ENCODE data around the gene MGRN1. TPM values are rescaled to one million over a fixed set of nuclear protein-coding genes. Genes with fewer than 3 reads are reported as not detected.

MGRN1 gene
- total and polyA plus RNA-seq, 2 of the 13 experiments (the other 11 are each of a cell fraction or from before 2014, with no cell fraction given), result 11.9 to 12.6 TPM

DNA sequence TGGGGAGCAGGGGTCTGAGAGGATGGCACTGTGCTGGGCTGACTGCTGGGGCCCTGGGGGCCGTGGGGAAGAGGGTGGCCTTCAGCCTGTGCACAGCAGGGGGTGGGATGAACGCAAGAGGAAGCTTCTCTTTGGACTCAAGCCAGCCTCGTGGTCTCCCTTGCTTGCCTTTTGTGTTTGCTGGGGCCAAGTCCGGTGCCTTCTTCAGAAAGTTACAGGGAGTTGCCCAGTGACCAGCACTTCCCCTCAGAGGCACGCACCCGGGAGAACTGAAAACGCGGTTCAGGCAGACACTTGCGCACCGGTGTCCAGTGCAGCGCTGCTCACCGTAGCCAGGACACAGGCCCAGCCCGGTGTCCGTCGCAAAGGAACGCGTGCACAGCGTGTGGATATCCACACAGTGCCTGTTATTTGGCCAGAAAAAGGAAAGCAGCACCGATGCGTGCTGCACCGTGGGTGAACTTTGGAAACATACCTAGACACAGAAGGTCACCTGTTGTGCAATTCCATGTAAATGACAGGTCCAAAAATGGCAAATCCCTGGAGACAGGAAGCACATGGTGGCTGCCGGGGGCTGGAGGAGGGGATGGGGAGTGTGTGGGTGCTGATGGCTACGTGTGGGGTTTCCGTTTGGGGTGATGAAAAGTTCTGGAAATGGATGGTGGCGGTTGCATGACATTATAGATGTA is 39.3 kb downstream of the MGRN1 start (continued):
- peak; percentile 94 for TF ChIP-seq MEIS2 (CRISPR knock-in tag; IDR thresholded peaks at IDR 0.05)
- peak; percentile 95 for TF ChIP-seq PHF21A (CRISPR knock-in tag; IDR thresholded peaks at IDR 0.05)
- TF ChIP-seq SKI (IDR thresholded peaks at IDR 0.05; ENCODE audit: partially characterized antibody), result peak; percentile 85
- TF ChIP-seq ZNF614 (CRISPR knock-in tag; IDR thresholded peaks at IDR 0.05; ENCODE audit: borderline replicate concordance), result peak; percentile 88
- TF ChIP-seq MATR3 (CRISPR knock-in tag; IDR thresholded peaks at IDR 0.05), result no peak
- no peak for TF ChIP-seq ZFP62 (CRISPR knock-in tag; IDR thresholded peaks at IDR 0.05)
- TF ChIP-seq YY1 (IDR thresholded peaks at IDR 0.05; ENCODE audit: insufficient read depth, insufficient replicate concordance, low read depth, low read length), result peak; percentile 36
- peak; percentile 86; the same call in 1 of the 2 replicates for TF ChIP-seq KAT7 (CRISPR knock-in tag; IDR thresholded peaks at IDR 0.05; ENCODE audit: borderline replicate concordance)
- TF ChIP-seq, protein P1, sequence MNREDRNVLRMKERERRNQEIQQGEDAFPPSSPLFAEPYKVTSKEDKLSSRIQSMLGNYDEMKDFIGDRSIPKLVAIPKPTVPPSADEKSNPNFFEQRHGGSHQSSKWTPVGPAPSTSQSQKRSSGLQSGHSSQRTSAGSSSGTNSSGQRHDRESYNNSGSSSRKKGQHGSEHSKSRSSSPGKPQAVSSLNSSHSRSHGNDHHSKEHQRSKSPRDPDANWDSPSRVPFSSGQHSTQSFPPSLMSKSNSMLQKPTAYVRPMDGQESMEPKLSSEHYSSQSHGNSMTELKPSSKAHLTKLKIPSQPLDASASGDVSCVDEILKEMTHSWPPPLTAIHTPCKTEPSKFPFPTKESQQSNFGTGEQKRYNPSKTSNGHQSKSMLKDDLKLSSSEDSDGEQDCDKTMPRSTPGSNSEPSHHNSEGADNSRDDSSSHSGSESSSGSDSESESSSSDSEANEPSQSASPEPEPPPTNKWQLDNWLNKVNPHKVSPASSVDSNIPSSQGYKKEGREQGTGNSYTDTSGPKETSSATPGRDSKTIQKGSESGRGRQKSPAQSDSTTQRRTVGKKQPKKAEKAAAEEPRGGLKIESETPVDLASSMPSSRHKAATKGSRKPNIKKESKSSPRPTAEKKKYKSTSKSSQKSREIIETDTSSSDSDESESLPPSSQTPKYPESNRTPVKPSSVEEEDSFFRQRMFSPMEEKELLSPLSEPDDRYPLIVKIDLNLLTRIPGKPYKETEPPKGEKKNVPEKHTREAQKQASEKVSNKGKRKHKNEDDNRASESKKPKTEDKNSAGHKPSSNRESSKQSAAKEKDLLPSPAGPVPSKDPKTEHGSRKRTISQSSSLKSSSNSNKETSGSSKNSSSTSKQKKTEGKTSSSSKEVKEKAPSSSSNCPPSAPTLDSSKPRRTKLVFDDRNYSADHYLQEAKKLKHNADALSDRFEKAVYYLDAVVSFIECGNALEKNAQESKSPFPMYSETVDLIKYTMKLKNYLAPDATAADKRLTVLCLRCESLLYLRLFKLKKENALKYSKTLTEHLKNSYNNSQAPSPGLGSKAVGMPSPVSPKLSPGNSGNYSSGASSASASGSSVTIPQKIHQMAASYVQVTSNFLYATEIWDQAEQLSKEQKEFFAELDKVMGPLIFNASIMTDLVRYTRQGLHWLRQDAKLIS (CRISPR knock-in tag; IDR thresholded peaks at IDR 0.05), result peak; percentile 53; the same call in 1 of the 2 replicates
- no peak; the same call in 1 of the 2 replicates for TF ChIP-seq ATF7-NPFF (CRISPR knock-in tag; IDR thresholded peaks at IDR 0.05; ENCODE audit: low read depth)
- TF ChIP-seq, protein P2, sequence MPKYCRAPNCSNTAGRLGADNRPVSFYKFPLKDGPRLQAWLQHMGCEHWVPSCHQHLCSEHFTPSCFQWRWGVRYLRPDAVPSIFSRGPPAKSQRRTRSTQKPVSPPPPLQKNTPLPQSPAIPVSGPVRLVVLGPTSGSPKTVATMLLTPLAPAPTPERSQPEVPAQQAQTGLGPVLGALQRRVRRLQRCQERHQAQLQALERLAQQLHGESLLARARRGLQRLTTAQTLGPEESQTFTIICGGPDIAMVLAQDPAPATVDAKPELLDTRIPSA (CRISPR knock-in tag; IDR thresholded peaks at IDR 0.05; ENCODE audit: borderline replicate concordance), result peak; percentile 88; the same call in 1 of the 2 replicates
- TF ChIP-seq, protein P3, sequence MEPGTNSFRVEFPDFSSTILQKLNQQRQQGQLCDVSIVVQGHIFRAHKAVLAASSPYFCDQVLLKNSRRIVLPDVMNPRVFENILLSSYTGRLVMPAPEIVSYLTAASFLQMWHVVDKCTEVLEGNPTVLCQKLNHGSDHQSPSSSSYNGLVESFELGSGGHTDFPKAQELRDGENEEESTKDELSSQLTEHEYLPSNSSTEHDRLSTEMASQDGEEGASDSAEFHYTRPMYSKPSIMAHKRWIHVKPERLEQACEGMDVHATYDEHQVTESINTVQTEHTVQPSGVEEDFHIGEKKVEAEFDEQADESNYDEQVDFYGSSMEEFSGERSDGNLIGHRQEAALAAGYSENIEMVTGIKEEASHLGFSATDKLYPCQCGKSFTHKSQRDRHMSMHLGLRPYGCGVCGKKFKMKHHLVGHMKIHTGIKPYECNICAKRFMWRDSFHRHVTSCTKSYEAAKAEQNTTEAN (CRISPR knock-in tag; conservative IDR thresholded peaks at IDR 0.05), result peak; percentile 87; the same call in 1 of the 2 replicates
- peak; percentile 69 for TF ChIP-seq U2AF1 (optimal IDR thresholded peaks at IDR 0.05; ENCODE audit: low read depth, low read length)
- TF ChIP-seq, protein P4, sequence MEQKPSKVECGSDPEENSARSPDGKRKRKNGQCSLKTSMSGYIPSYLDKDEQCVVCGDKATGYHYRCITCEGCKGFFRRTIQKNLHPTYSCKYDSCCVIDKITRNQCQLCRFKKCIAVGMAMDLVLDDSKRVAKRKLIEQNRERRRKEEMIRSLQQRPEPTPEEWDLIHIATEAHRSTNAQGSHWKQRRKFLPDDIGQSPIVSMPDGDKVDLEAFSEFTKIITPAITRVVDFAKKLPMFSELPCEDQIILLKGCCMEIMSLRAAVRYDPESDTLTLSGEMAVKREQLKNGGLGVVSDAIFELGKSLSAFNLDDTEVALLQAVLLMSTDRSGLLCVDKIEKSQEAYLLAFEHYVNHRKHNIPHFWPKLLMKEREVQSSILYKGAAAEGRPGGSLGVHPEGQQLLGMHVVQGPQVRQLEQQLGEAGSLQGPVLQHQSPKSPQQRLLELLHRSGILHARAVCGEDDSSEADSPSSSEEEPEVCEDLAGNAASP (CRISPR knock-in tag; IDR thresholded peaks at IDR 0.05; ENCODE audit: borderline replicate concordance), result peak; percentile 87; the same call in 1 of the 2 replicates
- no peak for TF ChIP-seq SCMH1 (CRISPR knock-in tag; IDR thresholded peaks at IDR 0.05; ENCODE audit: borderline replicate concordance)
- TF ChIP-seq ZSCAN29 (CRISPR knock-in tag; conservative IDR thresholded peaks at IDR 0.05), result no peak
- peak; percentile 72 for TF ChIP-seq ZNF230 (CRISPR knock-in tag; IDR thresholded peaks at IDR 0.05)
- TF ChIP-seq ZNF746 (CRISPR knock-in tag; IDR thresholded peaks at IDR 0.05), result peak; percentile 85
- no peak for TF ChIP-seq MAFF (IDR thresholded peaks at IDR 0.05; ENCODE audit: low read depth, low read length)
- TF ChIP-seq ZNF672 (CRISPR knock-in tag; IDR thresholded peaks at IDR 0.05), result no peak
- no peak for TF ChIP-seq NFE2L2 (IDR thresholded peaks at IDR 0.05; ENCODE audit: low read length)
- TF ChIP-seq, protein P5, sequence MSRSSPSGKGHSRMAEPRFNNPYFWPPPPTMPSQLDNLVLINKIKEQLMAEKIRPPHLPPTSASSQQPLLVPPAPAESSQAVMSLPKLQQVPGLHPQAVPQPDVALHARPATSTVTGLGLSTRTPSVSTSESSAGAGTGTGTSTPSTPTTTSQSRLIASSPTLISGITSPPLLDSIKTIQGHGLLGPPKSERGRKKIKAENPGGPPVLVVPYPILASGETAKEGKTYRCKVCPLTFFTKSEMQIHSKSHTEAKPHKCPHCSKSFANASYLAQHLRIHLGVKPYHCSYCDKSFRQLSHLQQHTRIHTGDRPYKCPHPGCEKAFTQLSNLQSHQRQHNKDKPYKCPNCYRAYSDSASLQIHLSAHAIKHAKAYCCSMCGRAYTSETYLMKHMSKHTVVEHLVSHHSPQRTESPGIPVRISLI (CRISPR knock-in tag; IDR thresholded peaks at IDR 0.05; ENCODE audit: borderline replicate concordance), result no peak

All from HepG2 (cell line).